ENCODE results near the gene ZNF415.

- TF ChIP-seq CTCF (IDR thresholded peaks at IDR 0.05; ENCODE audit: insufficient read depth, low read length, poor library complexity, severe bottlenecking) (no peak), EZH2phosphoT487 (conservative IDR thresholded peaks at IDR 0.05; ENCODE audit: low read length) (no peak)
These were observed 2.2 kb downstream of the ZNF415 start for GRCh38 chr19:53130506-53130905.

Data from SU-DHL-6 (cell line).